ENCODE measurements around the gene MORC2. TPM values are rescaled to one million over a fixed set of nuclear protein-coding genes. Genes with fewer than 3 reads are reported as not detected.

MORC2 gene
- total and polyA plus RNA-seq, 9 of the 15 experiments (the other 6 are each of a cell fraction or from before 2014, with no cell fraction given) = 3.3 to 34.7 (median 16.7) TPM

GRCh38 chr22:30955153-30955552 is 13.4 kb downstream of the MORC2 start:
- no peak for FAIRE-seq

More at GRCh38 chr22:30955153-30955552, 13.4 kb downstream of the MORC2 start:
- H3K9ac ChIP-seq (ENCODE audit: insufficient read depth in 1 of 2, low read depth in 2 of 2, low read length in 2 of 2) = no peak overlapping the region
- H3K4me2 ChIP-seq (ENCODE audit: insufficient read depth, low read length) = no peak overlapping the region
- no peak overlapping the region for H3K4me3 ChIP-seq
- in situ Hi-C loops (cut with MboI) = loop anchor here (10.0 kb wide), 1 partner anchor 200 kb away; no protein-coding TSS in a partner anchor
- H4K20me1 ChIP-seq (replicated peaks; ENCODE audit: control insufficient read depth, insufficient read depth, low read length) = no peaks in the 10 kb centered on the region
- H2AFZ ChIP-seq (ENCODE audit: low read depth, low read length) = no peak overlapping the region
- WGBS (ENCODE audit: insufficient coverage, low coverage, missing lambda C conversion rate) = 91% methylated on average over 4 of the region's 4 CpGs
- CTCF ChIA-PET (ENCODE audit: low intra/inter-chr PET ratio) = no interaction called here
- POLR2A ChIA-PET = no interaction called here
- H3K79me2 ChIP-seq (ENCODE audit: control insufficient read depth, insufficient read depth, low read length) = peaks cover 4% of the 10 kb centered on the region; the same call in 1 of the 3 replicates
- no peaks in the 10 kb centered on the region for H3K4me1 ChIP-seq (replicated peaks in 1 of 2; ENCODE audit: control insufficient read depth in 2 of 2, insufficient read depth in 2 of 2, low read length in 2 of 2)
- H3K9me3 ChIP-seq (replicated peaks; ENCODE audit: control insufficient read depth, insufficient read depth, low read depth, low read length) = no peaks in the 10 kb centered on the region
- intact Hi-C loops (cut with micrococcal nuclease) = no loop called here
- H3K27ac ChIP-seq (ENCODE audit: extremely low read depth, low read depth, low read length) = no peak overlapping the region
- H3K27me3 ChIP-seq (ENCODE audit: control insufficient read depth in 2 of 2, insufficient read depth in 2 of 2, low read length in 2 of 2) = no peaks in the 10 kb centered on the region
- no peak for DNase-seq (ENCODE audit: extremely low read depth in 1 of 4, low spot score in 3 of 4)
- H3K36me3 ChIP-seq (ENCODE audit: control insufficient read depth, insufficient read depth, low read length) = peaks cover 79% of the 10 kb centered on the region
- no peak for TF ChIP-seq HDAC6 (IDR thresholded peaks at IDR 0.05; ENCODE audit: low read depth, low read length)
- TF ChIP-seq ZFX (CRISPR knock-in tag; IDR thresholded peaks at IDR 0.05) = no peak
- no peak for TF ChIP-seq SMAD2 (IDR thresholded peaks at IDR 0.05; ENCODE audit: low read depth, low read length)
- no peak for TF ChIP-seq ETV1 (tag; conservative IDR thresholded peaks at IDR 0.05; ENCODE audit: low read depth)
- no peak for TF ChIP-seq ZNF354B (CRISPR knock-in tag; IDR thresholded peaks at IDR 0.05)
- TF ChIP-seq, protein P1, sequence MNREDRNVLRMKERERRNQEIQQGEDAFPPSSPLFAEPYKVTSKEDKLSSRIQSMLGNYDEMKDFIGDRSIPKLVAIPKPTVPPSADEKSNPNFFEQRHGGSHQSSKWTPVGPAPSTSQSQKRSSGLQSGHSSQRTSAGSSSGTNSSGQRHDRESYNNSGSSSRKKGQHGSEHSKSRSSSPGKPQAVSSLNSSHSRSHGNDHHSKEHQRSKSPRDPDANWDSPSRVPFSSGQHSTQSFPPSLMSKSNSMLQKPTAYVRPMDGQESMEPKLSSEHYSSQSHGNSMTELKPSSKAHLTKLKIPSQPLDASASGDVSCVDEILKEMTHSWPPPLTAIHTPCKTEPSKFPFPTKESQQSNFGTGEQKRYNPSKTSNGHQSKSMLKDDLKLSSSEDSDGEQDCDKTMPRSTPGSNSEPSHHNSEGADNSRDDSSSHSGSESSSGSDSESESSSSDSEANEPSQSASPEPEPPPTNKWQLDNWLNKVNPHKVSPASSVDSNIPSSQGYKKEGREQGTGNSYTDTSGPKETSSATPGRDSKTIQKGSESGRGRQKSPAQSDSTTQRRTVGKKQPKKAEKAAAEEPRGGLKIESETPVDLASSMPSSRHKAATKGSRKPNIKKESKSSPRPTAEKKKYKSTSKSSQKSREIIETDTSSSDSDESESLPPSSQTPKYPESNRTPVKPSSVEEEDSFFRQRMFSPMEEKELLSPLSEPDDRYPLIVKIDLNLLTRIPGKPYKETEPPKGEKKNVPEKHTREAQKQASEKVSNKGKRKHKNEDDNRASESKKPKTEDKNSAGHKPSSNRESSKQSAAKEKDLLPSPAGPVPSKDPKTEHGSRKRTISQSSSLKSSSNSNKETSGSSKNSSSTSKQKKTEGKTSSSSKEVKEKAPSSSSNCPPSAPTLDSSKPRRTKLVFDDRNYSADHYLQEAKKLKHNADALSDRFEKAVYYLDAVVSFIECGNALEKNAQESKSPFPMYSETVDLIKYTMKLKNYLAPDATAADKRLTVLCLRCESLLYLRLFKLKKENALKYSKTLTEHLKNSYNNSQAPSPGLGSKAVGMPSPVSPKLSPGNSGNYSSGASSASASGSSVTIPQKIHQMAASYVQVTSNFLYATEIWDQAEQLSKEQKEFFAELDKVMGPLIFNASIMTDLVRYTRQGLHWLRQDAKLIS (CRISPR knock-in tag; IDR thresholded peaks at IDR 0.05) = no peak
- TF ChIP-seq ZNF165 (CRISPR knock-in tag; IDR thresholded peaks at IDR 0.05; ENCODE audit: borderline replicate concordance) = no peak
- no peaks in the 10 kb centered on the region for H3K9me1 ChIP-seq (ENCODE audit: control insufficient read depth, insufficient read depth, low read length)
- no TSS peak for BruUV-seq (replicated peaks)
- no peak for ATAC-seq

Measured in K562 (cell line).